ENCODE results near the gene PFDN5. TPM values are rescaled to one million over a fixed set of nuclear protein-coding genes. Genes with fewer than 3 reads are reported as not detected.

PFDN5 gene
- total RNA-seq, 4 donors from 2014 or later, result 390 to 782 (median 568) TPM

DNA sequence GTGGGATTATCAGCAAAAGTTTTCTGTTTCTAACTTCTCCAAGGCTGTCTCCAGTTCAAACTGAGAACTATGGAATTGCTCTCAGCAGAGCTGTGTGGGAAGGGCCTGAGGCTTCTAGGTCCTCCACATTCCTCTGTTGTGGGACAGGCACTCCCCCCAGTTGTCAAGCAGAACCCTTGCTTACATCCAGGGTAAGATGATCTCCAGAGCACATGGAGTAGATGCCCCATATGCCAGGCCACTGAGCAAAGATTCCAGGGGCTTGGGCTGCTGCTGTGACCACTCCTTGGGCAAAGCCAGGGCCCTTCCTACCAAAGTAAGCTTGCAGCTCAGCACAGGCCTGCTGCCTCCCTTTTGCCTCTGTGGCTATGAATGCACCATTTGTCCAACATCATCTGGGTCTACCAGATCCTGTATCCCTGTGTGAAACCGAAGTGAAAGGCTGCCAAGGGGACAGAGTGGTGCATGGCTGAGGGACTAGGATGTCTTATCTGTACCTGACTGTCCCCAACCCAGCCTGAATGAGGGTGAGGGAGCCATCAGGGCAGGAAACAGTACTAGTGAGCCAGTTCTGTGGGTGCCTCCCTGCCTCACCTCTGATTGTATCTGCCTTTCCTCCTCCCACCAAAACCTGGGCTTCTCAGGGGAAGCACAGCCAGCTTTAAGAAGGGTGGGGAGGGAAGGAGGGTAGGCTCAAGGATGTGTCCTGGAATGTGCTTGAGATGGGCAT is 40.4 kb upstream of the PFDN5 start:
- peaks cover 0 to 31% of the 10 kb centered on the region in 2 donors for H3K36me3 ChIP-seq
- peaks cover 0 to 39% (median 21%) of the 10 kb centered on the region in 3 donors for H3K4me1 ChIP-seq
- H3K27ac ChIP-seq, result no peak overlapping the region
- TF ChIP-seq POLR2AphosphoS5 (IDR thresholded peaks at IDR 0.05) (no peak), EP300 (IDR thresholded peaks at IDR 0.05) (no peak), CTCF (IDR thresholded peaks at IDR 0.05) (no peak), POLR2A (IDR thresholded peaks at IDR 0.05) (no peak)
- no peak for ATAC-seq
- H3K4me3 ChIP-seq, result no peak overlapping the region
- no peaks in the 10 kb centered on the region for H3K27me3 ChIP-seq
- no CpG with 5 or more reads among the region's 1 CpG for WGBS, 2 donors (ENCODE audit: low coverage in 1 of 2)
- no peaks in the 10 kb centered on the region for H3K9me3 ChIP-seq

DNA sequence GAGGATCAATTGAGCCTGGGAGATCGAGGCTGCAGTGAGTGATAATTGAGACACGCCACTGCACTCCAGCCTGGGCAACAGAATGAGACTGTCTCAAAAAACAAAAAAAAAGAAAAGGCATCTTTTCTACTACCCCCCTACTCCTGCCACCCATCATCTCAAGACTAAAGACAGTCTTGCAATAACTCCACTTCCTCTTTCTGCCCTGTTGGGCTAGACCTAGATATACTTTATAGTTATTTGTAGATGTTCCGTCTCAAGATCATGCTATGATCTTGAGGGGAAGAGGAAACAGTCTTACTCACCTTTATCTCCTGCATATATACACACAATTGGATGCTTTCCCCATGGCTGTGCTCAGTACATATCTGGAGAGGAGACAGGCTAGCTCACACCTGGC is 39.3 kb upstream of the PFDN5 start:
- 72 to 88% methylated on average over 3 of the region's 3 CpGs for WGBS, 2 donors (ENCODE audit: low coverage in 1 of 2)
- no peak for ATAC-seq
- H3K4me3 ChIP-seq, result no peak overlapping the region
- no peaks in the 10 kb centered on the region for H3K27me3 ChIP-seq
- TF ChIP-seq POLR2A (IDR thresholded peaks at IDR 0.05) (no peak), POLR2AphosphoS5 (IDR thresholded peaks at IDR 0.05) (no peak), CTCF (IDR thresholded peaks at IDR 0.05) (no peak), EP300 (IDR thresholded peaks at IDR 0.05) (no peak)
- no peaks in the 10 kb centered on the region for H3K9me3 ChIP-seq
- H3K27ac ChIP-seq, result no peak overlapping the region
- H3K36me3 ChIP-seq, result peaks cover 0 to 31% of the 10 kb centered on the region in 2 donors
- H3K4me1 ChIP-seq, result peaks cover 0 to 29% (median 18%) of the 10 kb centered on the region in 3 donors

DNA sequence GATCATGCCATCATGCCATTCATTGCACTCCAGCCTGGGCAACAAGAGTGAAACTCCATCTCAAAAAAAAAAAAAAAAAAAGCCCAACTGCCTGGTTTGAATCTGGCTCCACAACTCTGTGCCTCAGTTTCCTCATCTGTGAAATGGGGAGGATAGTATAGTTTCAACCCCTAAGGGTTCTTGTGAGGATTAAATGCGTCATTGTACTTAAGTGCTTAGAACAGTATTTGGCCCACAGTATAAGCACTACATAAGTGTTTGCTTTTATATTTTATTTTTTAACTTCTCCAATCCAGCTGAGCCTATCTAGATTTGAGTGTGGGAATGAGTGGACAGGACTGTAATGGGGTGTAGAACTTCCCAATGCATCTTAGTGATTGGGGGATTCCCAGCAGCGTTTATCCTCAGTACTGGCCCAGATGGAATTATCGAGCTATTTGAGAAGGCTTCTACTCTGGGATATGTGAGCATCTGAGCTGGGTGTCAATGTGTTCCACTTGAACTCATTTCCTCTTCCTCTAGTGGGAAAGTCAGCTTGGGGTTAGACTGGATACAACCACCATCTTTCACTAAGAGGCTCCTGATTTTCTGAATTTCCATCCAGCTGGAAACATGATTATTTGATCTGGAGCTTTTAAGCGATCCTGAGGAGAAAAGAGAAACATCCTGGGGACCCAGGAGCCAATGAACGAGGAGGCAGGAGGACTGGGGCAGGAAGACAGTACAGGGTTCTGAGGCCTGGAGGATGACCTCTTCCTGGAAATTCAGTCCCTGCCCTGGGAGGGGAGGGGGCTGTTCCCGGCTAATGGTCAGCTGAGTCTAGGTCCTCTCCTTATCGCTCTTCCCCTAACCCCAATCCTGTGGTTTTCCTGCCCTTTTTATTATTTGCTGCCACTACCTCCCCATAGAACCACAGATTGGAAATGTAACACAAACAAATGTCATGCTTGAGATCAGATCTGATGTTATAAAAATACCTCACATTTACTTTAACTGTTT is 36.5 kb upstream of the PFDN5 start:
- no peak for ATAC-seq

GRCh38 chr12:53259891-53260290 is 35.5 kb upstream of the PFDN5 start:
- H3K27ac ChIP-seq, result no peak overlapping the region
- H3K36me3 ChIP-seq, result peaks cover 0 to 10% of the 10 kb centered on the region in 2 donors
- H3K9me3 ChIP-seq, result no peaks in the 10 kb centered on the region
- 63 to 89% methylated on average over 3 of the region's 6 CpGs for WGBS, 2 donors (ENCODE audit: low coverage in 1 of 2)
- no peaks in the 10 kb centered on the region for H3K27me3 ChIP-seq
- ATAC-seq, result no peak
- H3K4me1 ChIP-seq, result no peaks in the 10 kb centered on the region
- TF ChIP-seq POLR2A (IDR thresholded peaks at IDR 0.05) (no peak), EP300 (IDR thresholded peaks at IDR 0.05) (no peak), POLR2AphosphoS5 (IDR thresholded peaks at IDR 0.05) (no peak)
- no peak overlapping the region for H3K4me3 ChIP-seq

More for the DNA sequence above, 36.5 kb upstream of the PFDN5 start:
- Histone ChIP-seq H3K36me3 (peaks cover 0 to 21% of the 10 kb centered on the region in 2 donors), H3K27ac (no peak overlapping the region), H3K9me3 (no peaks in the 10 kb centered on the region), H3K4me3 (no peak overlapping the region), H3K27me3 (no peaks in the 10 kb centered on the region), H3K4me1 (peaks cover 0 to 7% (median 2%) of the 10 kb centered on the region in 3 donors)
- no peak for TF ChIP-seq POLR2A (IDR thresholded peaks at IDR 0.05)
- TF ChIP-seq POLR2AphosphoS5 (IDR thresholded peaks at IDR 0.05), result no peak
- TF ChIP-seq EP300 (IDR thresholded peaks at IDR 0.05), result no peak
- no peak for TF ChIP-seq CTCF (IDR thresholded peaks at IDR 0.05)
- 44 to 71% methylated on average over 6 to 7 of the region's 7 CpGs for WGBS, 2 donors (ENCODE audit: low coverage in 1 of 2)

- Histone ChIP-seq H3K9me3 (no peaks in the 10 kb centered on the region), H3K27me3 (no peaks in the 10 kb centered on the region), H3K27ac (no peak overlapping the region), H3K4me3 (no peak overlapping the region), H3K36me3 (no peaks in the 10 kb centered on the region), H3K4me1 (peaks cover 0 to 11% (median 0%) of the 10 kb centered on the region in 3 donors)
- ATAC-seq, result no peak
- TF ChIP-seq POLR2A (IDR thresholded peaks at IDR 0.05) (no peak), POLR2AphosphoS5 (IDR thresholded peaks at IDR 0.05) (no peak), EP300 (IDR thresholded peaks at IDR 0.05) (no peak)
- 71 to 84% methylated on average over 1 to 2 of the region's 2 CpGs for WGBS, 2 donors (ENCODE audit: low coverage in 1 of 2)
These were observed 29.6 kb upstream of the PFDN5 start for GRCh38 chr12:53265783-53266182.
